ENCODE results near the gene TRABD.
"Not testable (repeated sequence)": the region's sequence is repeated elsewhere in the genome, so short reads cannot be mapped to it uniquely, and the experiment has no call there.

The TRABD gene

GRCh38 chr22:50185375-50186087 lies at the start of gene TRABD:
TSS of gene TRABD (plus strand) at chr22:50185913. CDS start at chr22:50193061, 7,148 bp downstream.
- DNase-seq, result peak; percentile 90

- DNase-seq, result no peak
These were observed 49.1 kb upstream of the TRABD start for GRCh38 chr22:50136581-50137015.

GRCh38 chr22:50137277-50137676 lies 48.4 kb upstream of the TRABD start:
- not testable (repeated sequence) for DNase-seq

- no peak for DNase-seq
These were observed 47.7 kb upstream of the TRABD start for GRCh38 chr22:50138041-50138440.

GRCh38 chr22:50138988-50139387 lies 46.7 kb upstream of the TRABD start:
- no peak for DNase-seq

GRCh38 chr22:50139843-50140415 lies 45.8 kb upstream of the TRABD start:
- DNase-seq, result no peak

GRCh38 chr22:50140615-50141014 lies 45.1 kb upstream of the TRABD start:
- no peak for DNase-seq

GRCh38 chr22:50141462-50141861 lies 44.3 kb upstream of the TRABD start:
- DNase-seq, result no peak

GRCh38 chr22:50141891-50142363 lies 43.8 kb upstream of the TRABD start:
- no peak for DNase-seq

- no peak for DNase-seq
These were observed 42.6 kb upstream of the TRABD start for GRCh38 chr22:50143096-50143495.

- no peak for DNase-seq
These were observed 41.6 kb upstream of the TRABD start for GRCh38 chr22:50144005-50144614.

- DNase-seq, result no peak
These were observed 39.8 kb upstream of the TRABD start for GRCh38 chr22:50145721-50146438.

GRCh38 chr22:50146439-50147238 lies 39.1 kb upstream of the TRABD start:
- DNase-seq, result no peak

GRCh38 chr22:50147258-50148165 lies 38.2 kb upstream of the TRABD start:
- not testable (repeated sequence) for DNase-seq

GRCh38 chr22:50148166-50148500 lies 37.6 kb upstream of the TRABD start:
- DNase-seq, result no peak

- DNase-seq, result peak; percentile 74
These were observed 36.6 kb upstream of the TRABD start for GRCh38 chr22:50148991-50149721.

GRCh38 chr22:50150161-50151129 lies 35.3 kb upstream of the TRABD start:
- no peak for DNase-seq

GRCh38 chr22:50151571-50152537 lies 33.9 kb upstream of the TRABD start:
- DNase-seq, result no peak

All from activated CD4-positive, CD25-positive, alpha-beta regulatory T cell treated with anti-CD3 and anti-CD28 coated beads, Interleukin-2, amount 50 U/mL, for 72 hours (primary cell).